Astrocyte (in vitro differentiated cells and primary cell): ENCODE measurements around the gene HS6ST3.

Source experiments
- CTCF ChIP-seq: IDR thresholded peaks from 2 replicates; pipeline ENCODE4 v1.5.1; 2011; ENCODE audit warnings: low read depth, mild to moderate bottlenecking, inconsistent platforms, low read length, moderate library complexity; ENCODE audit not compliant: insufficient read depth
- EZH2 ChIP-seq: IDR thresholded peaks from 2 replicates; pipeline ENCODE4 v1.6.1; 2012; ENCODE audit warnings: mild to moderate bottlenecking, low read length, inconsistent platforms; ENCODE audit not compliant: insufficient read depth

- no peak for TF ChIP-seq EZH2
- TF ChIP-seq CTCF, result no peak
These were observed 539.4 kb downstream of the HS6ST3 start for GRCh38 chr13:96629331-96629730.
